PFSK-1 (cell line): ENCODE results near the gene TSPAN5.

Source experiments
- FOXP2 ChIP-seq: optimal IDR thresholded peaks from 2 replicates; pipeline ENCODE3; 2011; ENCODE audit warnings: borderline replicate concordance, control low read depth, inconsistent platforms; ENCODE audit not compliant: insufficient read depth; ENCODE audit errors: extremely low read length, extremely low read depth
- POLR2AphosphoS5 ChIP-seq: IDR thresholded peaks from 2 replicates; pipeline ENCODE4 v1.6.1; 2012; ENCODE audit warnings: low read depth, mild to moderate bottlenecking, control low read depth, low read length, moderate library complexity
- SIN3A ChIP-seq: IDR thresholded peaks from 2 replicates; pipeline ENCODE4 v1.6.1; 2012; ENCODE audit warnings: mild to moderate bottlenecking, low read length, moderate library complexity, borderline replicate concordance; ENCODE audit not compliant: insufficient read depth
- TAF1 ChIP-seq: IDR thresholded peaks from 2 replicates; pipeline ENCODE4 v1.6.1; 2012; ENCODE audit warnings: low read length, control low read depth, borderline replicate concordance; ENCODE audit not compliant: insufficient read depth
- TF ChIP-seq, protein P1 (sequence below), 2 experiments: IDR thresholded peaks; 2 replicates each; pipeline versions ENCODE4 v1.6.1 to v1.8.0; 2011 to 2012; ENCODE audit warnings: low read depth in 2 of 2, low read length in 2 of 2, control low read depth in 1 of 2, inconsistent platforms in 1 of 2, mild to moderate bottlenecking in 1 of 2, moderate library complexity in 1 of 2; ENCODE audit not compliant: insufficient read depth in 1 of 2

TSPAN5 gene

DNA sequence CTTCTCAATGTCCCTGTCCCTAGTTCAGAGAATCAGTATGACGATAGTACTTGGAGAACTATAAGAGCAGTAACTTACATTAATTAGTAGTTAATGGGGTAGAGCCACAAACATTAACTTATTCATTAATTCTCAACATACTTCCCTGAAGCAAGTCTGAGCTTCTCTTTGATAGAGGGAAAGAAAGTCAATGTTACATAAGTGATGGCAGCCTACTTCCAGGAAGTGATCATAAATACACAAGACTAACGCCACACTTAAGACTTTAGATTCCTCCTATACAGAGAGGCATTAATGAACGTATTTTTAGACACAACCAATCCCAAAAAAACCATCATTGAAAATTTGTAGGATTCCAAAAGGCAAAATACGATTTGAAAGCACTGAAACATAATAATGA is 33.8 kb downstream of the TSPAN5 start:
- TF ChIP-seq, protein P1, sequence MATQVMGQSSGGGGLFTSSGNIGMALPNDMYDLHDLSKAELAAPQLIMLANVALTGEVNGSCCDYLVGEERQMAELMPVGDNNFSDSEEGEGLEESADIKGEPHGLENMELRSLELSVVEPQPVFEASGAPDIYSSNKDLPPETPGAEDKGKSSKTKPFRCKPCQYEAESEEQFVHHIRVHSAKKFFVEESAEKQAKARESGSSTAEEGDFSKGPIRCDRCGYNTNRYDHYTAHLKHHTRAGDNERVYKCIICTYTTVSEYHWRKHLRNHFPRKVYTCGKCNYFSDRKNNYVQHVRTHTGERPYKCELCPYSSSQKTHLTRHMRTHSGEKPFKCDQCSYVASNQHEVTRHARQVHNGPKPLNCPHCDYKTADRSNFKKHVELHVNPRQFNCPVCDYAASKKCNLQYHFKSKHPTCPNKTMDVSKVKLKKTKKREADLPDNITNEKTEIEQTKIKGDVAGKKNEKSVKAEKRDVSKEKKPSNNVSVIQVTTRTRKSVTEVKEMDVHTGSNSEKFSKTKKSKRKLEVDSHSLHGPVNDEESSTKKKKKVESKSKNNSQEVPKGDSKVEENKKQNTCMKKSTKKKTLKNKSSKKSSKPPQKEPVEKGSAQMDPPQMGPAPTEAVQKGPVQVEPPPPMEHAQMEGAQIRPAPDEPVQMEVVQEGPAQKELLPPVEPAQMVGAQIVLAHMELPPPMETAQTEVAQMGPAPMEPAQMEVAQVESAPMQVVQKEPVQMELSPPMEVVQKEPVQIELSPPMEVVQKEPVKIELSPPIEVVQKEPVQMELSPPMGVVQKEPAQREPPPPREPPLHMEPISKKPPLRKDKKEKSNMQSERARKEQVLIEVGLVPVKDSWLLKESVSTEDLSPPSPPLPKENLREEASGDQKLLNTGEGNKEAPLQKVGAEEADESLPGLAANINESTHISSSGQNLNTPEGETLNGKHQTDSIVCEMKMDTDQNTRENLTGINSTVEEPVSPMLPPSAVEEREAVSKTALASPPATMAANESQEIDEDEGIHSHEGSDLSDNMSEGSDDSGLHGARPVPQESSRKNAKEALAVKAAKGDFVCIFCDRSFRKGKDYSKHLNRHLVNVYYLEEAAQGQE (IDR thresholded peaks at IDR 0.05; ENCODE audit: insufficient read depth in 1 of 2, low read depth in 2 of 2, low read length in 2 of 2) = no peak
- TF ChIP-seq SIN3A (no peak), FOXP2 (no peak), POLR2AphosphoS5 (no peak), TAF1 (no peak)

DNA sequence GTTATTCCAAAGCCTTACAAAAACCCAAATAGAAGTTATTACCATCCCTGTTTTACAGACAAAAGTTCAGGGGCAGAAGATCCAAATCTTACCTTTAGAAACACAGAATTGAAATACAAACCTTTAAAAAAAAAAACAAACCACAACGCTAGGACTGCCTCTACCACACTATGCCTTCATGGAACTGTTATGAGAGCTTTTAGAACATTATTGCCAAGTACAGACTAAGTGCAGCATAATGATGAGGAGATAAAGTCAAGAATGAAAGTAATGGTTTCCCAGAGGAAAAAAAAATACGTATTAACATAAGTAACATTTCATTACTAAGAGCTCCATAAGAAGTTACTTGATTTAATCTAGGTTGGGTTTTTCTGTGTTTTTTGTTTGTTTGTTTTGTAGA is 34.3 kb downstream of the TSPAN5 start:
- TF ChIP-seq SIN3A = no peak
- TF ChIP-seq, protein P1 (IDR thresholded peaks at IDR 0.05; ENCODE audit: insufficient read depth in 1 of 2, low read depth in 2 of 2, low read length in 2 of 2) = no peak
- no peak for TF ChIP-seq TAF1
- no peak for TF ChIP-seq FOXP2
- no peak for TF ChIP-seq POLR2AphosphoS5

DNA sequence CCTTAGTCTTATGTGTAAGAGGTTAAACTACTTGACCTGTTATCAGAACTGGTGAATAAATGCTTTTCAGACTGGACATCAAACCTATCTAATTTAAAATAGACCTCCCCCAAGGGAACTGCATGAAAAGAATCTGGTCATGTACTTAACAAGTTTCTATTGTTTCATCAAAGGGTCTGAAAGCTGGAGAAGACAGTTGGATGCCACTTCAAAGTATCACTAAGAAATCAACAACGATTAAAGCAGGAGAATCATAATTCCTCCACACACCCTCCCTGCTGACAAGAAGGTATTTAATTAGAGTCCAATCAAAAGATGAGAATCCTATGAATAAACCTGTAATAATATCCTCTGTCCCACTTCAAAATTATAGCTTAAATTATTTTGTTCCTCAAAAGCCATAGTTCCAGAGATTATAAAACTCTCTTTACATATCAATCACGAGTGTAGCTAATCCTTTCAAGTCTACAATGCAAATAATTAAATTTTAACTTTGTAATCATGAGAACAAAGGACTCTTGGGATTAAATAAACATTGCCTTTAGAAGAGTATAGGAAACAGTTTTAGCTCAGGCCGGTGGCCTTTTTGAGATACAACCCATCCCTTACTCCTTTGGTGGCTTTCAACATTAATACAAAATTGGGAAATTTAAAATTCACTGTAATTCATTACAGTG is 35.1 kb downstream of the TSPAN5 start:
- TF ChIP-seq SIN3A (no peak), FOXP2 (no peak), POLR2AphosphoS5 (no peak), TAF1 (no peak)
- TF ChIP-seq, protein P1 (IDR thresholded peaks at IDR 0.05; ENCODE audit: insufficient read depth in 1 of 2, low read depth in 2 of 2, low read length in 2 of 2) = no peak

DNA sequence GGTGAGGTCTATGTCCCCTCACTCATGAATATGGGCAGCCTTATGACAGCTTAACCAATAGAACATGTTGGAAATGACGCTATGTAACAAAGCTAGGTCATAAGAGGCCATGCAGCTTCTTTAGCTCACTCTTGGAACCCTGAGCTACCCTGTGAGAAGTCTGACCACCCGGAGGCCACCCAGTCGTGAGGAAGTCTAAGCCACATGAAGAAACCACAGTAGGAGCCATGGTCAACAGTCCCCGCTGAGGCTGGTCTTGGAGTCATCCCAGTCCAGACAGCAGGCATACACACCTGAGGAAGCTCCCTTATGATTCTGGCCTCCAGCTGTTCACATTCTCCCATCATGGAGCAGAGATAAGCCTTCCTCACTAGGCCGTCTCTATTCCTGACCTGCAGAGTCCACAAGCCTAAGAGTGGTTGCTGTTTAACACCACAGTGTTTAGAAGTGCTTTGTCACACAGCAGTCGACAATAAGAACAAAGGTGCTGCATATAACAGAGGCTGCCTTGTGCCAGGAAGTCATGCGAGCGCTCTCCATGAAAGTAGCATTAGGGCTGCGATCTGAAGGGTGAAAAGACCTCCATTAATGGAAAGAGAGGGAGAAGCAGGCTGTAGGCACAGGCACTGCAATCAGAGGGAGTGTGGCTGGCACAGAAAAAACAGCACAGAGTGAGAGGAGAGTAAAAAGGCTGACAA is 38.2 kb downstream of the TSPAN5 start:
- TF ChIP-seq, protein P1 (IDR thresholded peaks at IDR 0.05; ENCODE audit: insufficient read depth in 1 of 2, low read depth in 2 of 2, low read length in 2 of 2) = no peak
- no peak for TF ChIP-seq SIN3A
